Measurements from ENCODE around the gene SH2D6. TPM values are rescaled to one million over a fixed set of nuclear protein-coding genes. Genes with fewer than 3 reads are reported as not detected.

SH2D6 gene
- total and polyA plus RNA-seq, 9 of the 15 experiments (the other 6 are each of a cell fraction or from before 2014, with no cell fraction given), result 0.07 to 0.76 (median 0.33) TPM; not detected in 2

DNA sequence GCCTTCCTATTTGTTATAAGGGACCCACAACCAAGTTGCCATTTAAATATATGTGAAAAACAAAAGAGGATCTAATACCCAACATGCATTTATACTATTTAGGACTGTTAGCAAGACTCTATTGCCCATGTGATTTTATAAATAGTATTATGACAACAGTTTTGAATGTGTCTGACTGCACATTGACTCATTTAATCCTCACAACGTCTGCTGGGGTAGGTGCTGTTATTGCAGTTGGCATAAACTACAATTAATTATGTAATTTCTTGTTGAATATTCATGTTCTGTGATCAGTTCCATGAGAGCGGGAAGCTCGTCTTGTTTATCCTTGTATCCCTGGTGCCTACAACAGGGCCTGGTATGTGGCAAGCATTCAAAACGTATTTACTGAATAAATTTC is 53.7 kb downstream of the SH2D6 start:
- no TSS peak for BruUV-seq (replicated peaks)
- Histone ChIP-seq H3K9me3 (replicated peaks; ENCODE audit: control insufficient read depth, insufficient read depth, low read depth, low read length) (no peaks in the 10 kb centered on the region), H3K27ac (ENCODE audit: extremely low read depth, low read depth, low read length) (no peak overlapping the region), H3K4me2 (ENCODE audit: insufficient read depth, low read length) (no peak overlapping the region), H3K4me1 (replicated peaks in 1 of 2; ENCODE audit: control insufficient read depth in 2 of 2, insufficient read depth in 2 of 2, low read length in 2 of 2) (peaks cover 5 to 12% of the 10 kb centered on the region in 2 experiments; a peak in 4 of 5 replicates), H3K27me3 (ENCODE audit: control insufficient read depth in 2 of 2, insufficient read depth in 2 of 2, low read length in 2 of 2) (no peaks in the 10 kb centered on the region), H3K4me3 (no peak overlapping the region), H3K36me3 (ENCODE audit: control insufficient read depth, insufficient read depth, low read length) (no peaks in the 10 kb centered on the region), H3K9ac (ENCODE audit: insufficient read depth in 1 of 2, low read depth in 2 of 2, low read length in 2 of 2) (no peak overlapping the region), H3K79me2 (ENCODE audit: control insufficient read depth, insufficient read depth, low read length) (no peaks in the 10 kb centered on the region), H3K9me1 (ENCODE audit: control insufficient read depth, insufficient read depth, low read length) (no peaks in the 10 kb centered on the region), H2AFZ (ENCODE audit: low read depth, low read length) (no peak overlapping the region), H4K20me1 (replicated peaks; ENCODE audit: control insufficient read depth, insufficient read depth, low read length) (no peaks in the 10 kb centered on the region)
- DNase-seq (ENCODE audit: extremely low read depth in 1 of 4, low spot score in 3 of 4), result no peak
- no peak for ATAC-seq
- CTCF ChIA-PET (ENCODE audit: low intra/inter-chr PET ratio), result no interaction called here
- intact Hi-C loops (cut with micrococcal nuclease) (no loop called here), in situ Hi-C loops (cut with MboI) (no loop called here)
- 47% methylated on average over 4 of the region's 4 CpGs for WGBS (ENCODE audit: insufficient coverage, low coverage, missing lambda C conversion rate)
- POLR2A ChIA-PET, result interaction anchor here (0.9 to 3.4 kb wide), 4 partner anchors 14 to 74 kb away, joined by 3 to 20 read pairs (median 4); partner anchors contain the start of gene MAT2A
- no peak for FAIRE-seq
- no peak for TF ChIP-seq CREB1 (IDR thresholded peaks at IDR 0.05)
- TF ChIP-seq CREB1 (CRISPR knock-in tag; IDR thresholded peaks at IDR 0.05), result no peak
- TF ChIP-seq HEY1 (CRISPR knock-in tag; IDR thresholded peaks at IDR 0.05; ENCODE audit: borderline replicate concordance), result no peak
- TF ChIP-seq TOE1 (IDR thresholded peaks at IDR 0.05; ENCODE audit: borderline replicate concordance), result no peak
- no peak for TF ChIP-seq TOE1 (CRISPR knock-in tag; IDR thresholded peaks at IDR 0.05; ENCODE audit: borderline replicate concordance, low read depth)
- TF ChIP-seq, protein P1, sequence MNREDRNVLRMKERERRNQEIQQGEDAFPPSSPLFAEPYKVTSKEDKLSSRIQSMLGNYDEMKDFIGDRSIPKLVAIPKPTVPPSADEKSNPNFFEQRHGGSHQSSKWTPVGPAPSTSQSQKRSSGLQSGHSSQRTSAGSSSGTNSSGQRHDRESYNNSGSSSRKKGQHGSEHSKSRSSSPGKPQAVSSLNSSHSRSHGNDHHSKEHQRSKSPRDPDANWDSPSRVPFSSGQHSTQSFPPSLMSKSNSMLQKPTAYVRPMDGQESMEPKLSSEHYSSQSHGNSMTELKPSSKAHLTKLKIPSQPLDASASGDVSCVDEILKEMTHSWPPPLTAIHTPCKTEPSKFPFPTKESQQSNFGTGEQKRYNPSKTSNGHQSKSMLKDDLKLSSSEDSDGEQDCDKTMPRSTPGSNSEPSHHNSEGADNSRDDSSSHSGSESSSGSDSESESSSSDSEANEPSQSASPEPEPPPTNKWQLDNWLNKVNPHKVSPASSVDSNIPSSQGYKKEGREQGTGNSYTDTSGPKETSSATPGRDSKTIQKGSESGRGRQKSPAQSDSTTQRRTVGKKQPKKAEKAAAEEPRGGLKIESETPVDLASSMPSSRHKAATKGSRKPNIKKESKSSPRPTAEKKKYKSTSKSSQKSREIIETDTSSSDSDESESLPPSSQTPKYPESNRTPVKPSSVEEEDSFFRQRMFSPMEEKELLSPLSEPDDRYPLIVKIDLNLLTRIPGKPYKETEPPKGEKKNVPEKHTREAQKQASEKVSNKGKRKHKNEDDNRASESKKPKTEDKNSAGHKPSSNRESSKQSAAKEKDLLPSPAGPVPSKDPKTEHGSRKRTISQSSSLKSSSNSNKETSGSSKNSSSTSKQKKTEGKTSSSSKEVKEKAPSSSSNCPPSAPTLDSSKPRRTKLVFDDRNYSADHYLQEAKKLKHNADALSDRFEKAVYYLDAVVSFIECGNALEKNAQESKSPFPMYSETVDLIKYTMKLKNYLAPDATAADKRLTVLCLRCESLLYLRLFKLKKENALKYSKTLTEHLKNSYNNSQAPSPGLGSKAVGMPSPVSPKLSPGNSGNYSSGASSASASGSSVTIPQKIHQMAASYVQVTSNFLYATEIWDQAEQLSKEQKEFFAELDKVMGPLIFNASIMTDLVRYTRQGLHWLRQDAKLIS (CRISPR knock-in tag; IDR thresholded peaks at IDR 0.05), result no peak
- TF ChIP-seq, protein P2, sequence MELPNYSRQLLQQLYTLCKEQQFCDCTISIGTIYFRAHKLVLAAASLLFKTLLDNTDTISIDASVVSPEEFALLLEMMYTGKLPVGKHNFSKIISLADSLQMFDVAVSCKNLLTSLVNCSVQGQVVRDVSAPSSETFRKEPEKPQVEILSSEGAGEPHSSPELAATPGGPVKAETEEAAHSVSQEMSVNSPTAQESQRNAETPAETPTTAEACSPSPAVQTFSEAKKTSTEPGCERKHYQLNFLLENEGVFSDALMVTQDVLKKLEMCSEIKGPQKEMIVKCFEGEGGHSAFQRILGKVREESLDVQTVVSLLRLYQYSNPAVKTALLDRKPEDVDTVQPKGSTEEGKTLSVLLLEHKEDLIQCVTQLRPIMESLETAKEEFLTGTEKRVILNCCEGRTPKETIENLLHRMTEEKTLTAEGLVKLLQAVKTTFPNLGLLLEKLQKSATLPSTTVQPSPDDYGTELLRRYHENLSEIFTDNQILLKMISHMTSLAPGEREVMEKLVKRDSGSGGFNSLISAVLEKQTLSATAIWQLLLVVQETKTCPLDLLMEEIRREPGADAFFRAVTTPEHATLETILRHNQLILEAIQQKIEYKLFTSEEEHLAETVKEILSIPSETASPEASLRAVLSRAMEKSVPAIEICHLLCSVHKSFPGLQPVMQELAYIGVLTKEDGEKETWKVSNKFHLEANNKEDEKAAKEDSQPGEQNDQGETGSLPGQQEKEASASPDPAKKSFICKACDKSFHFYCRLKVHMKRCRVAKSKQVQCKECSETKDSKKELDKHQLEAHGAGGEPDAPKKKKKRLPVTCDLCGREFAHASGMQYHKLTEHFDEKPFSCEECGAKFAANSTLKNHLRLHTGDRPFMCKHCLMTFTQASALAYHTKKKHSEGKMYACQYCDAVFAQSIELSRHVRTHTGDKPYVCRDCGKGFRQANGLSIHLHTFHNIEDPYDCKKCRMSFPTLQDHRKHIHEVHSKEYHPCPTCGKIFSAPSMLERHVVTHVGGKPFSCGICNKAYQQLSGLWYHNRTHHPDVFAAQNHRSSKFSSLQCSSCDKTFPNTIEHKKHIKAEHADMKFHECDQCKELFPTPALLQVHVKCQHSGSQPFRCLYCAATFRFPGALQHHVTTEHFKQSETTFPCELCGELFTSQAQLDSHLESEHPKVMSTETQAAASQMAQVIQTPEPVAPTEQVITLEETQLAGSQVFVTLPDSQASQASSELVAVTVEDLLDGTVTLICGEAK (IDR thresholded peaks at IDR 0.05), result no peak
- TF ChIP-seq, protein P2 (CRISPR knock-in tag; IDR thresholded peaks at IDR 0.05), result no peak
- TF ChIP-seq NFIC (IDR thresholded peaks at IDR 0.05), result no peak
- TF ChIP-seq MBD2 (IDR thresholded peaks at IDR 0.05; ENCODE audit: borderline replicate concordance, low read depth), result no peak
- no peak for TF ChIP-seq IRF2 (CRISPR knock-in tag; IDR thresholded peaks at IDR 0.05)

All from K562 (cell line).